GM21390 (cell line): ENCODE data around the gene IL1RAPL1.

Experiments
- ATAC-seq: cut with Tn5 transposase; IDR thresholded peaks from one replicate; pipeline ENCODE4 v1.9.1; 2021; ENCODE audit not compliant: unreplicated experiment

Gene IL1RAPL1

DNA sequence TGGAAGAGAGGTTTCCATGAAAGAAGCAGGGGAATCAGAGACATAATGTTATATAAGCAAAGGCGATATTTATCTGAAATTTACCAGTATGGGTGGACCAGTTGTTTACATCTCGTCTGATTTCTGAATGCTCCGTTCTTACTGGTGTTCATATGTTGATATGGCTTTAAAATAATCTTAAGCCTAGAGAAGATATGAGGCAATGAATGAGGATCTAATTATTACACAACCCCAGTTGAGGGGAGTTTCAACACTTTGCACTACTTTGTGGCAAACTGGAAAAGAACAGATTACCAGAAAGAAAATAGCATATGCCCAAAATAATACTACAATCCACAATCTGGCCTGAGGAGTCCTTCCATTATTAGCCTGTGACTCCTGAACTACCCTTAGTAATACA lies 1364.8 kb downstream of the IL1RAPL1 start:
- no peak for ATAC-seq

- ATAC-seq: no peak
These were observed 1374.8 kb downstream of the IL1RAPL1 start for GRCh38 chrX:29962061-29962460.

DNA sequence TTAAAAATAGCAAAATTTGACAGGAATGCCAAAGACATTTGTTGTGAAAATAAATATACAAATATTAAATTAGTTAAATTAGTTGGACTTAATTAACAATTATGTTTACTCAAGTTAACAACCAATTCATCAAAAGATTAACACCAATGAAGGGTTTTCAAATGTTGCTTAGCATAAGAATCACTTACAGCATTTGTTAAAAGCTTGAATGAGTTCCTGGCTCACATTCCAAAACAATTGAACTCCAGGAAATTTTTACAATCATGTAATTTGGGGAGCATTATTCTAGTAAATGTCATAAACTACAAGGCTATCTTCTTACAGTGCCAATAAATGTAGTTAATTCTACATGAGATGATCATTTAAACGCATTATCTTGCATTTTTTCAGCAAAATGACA lies 1378.4 kb downstream of the IL1RAPL1 start:
- no peak for ATAC-seq

DNA sequence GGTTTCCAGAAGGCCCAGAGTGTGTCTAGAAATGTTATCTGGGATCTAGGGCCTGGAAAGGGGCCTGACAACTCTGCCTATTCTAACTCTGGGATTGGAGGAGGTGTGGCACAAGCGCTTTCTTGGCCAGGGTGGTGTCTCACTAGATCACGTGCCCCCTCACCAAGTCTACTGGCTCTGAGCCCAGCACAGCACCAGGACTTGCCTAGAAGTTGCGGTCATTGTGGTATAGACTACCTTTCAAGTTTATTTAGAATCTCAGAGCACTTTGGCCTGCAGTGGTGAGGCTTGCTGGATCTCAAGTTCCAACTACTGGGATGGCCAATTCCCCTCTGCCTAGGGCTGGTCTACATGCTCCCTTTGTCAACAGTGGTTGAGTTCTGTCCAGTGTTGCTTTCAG lies 1404.8 kb downstream of the IL1RAPL1 start:
- no peak for ATAC-seq

DNA sequence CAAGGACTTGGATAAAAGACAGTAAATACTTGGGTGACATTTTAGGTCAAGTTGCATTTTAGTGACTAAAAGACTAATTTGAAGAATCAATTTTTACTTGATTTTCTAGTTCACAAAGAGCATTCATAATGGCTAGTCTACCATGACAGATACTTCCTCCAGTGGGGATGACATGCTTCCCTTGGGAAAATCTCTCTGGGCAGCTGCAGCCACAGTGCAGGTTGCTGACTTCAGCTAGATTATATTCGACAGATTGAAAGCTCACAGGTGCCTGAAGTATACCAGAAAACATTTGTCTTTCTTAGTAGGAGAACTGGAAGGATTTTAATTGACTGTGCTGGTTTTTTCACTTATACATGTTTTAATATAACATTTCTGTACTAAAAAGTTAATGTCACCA lies 1418.6 kb downstream of the IL1RAPL1 start:
- ATAC-seq: no peak
